H1 (cell line): ENCODE data around the gene TTC21A.

Experiments
- ZNF274 ChIP-seq: IDR thresholded peaks from 2 replicates; pipeline ENCODE4 v1.7.0; 2012; ENCODE audit warnings: low read length, borderline replicate concordance; ENCODE audit errors: extremely low read depth
- TF ChIP-seq, protein P1 (sequence below), 3 experiments: IDR thresholded peaks; 1 replicate in 2 of 3; 2 replicates in 1 of 3; pipeline versions ENCODE4 v1.5.1 to v1.6.1; 2011; ENCODE audit warnings: low read length in 3 of 3, mild to moderate bottlenecking in 3 of 3, inconsistent platforms in 2 of 3, low read depth in 1 of 3, moderate library complexity in 1 of 3; ENCODE audit not compliant: insufficient read depth in 1 of 3; ENCODE audit errors: control extremely low read depth in 1 of 3

DNA sequence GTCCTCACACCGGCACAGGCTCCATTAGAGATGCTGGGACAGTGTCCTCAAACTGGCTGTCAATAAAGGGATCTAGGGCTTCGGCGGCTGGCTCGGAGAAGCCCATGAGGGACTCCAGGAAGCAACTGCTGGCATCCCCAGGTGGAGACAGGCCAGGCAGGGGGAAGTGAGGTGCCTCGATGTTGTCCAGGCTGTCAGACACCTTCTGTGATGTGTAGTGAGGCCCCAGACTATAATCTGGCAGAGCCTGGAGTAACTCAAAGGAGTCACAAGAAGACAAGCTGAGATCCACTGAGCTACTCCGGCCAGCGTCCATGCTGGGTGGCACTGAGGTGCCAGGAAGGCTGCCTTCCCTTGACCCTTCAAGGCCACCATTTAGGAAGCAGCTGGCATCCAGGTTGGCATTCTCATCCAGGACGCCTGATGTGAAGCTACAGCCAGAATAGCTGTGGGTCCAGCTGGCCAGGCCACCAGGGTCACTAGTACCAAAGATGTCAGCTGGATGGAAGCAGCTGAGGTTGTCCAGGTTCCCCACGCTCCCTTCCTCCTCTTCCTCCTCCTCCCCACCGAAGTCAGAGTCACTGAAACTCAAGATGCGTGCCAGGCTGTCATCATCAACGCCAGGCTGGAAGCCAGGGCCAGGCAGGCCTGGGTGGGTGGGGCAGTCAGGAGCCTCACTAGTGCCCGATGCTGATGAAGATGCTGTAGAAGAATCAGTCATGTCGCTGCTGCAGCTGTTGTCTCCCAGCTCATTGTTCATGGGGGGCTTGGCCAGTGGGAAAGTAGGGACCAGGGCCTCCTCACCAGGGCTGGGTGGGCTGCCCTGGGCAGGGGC is 35.8 kb downstream of the TTC21A start:
- TF ChIP-seq, protein P1, sequence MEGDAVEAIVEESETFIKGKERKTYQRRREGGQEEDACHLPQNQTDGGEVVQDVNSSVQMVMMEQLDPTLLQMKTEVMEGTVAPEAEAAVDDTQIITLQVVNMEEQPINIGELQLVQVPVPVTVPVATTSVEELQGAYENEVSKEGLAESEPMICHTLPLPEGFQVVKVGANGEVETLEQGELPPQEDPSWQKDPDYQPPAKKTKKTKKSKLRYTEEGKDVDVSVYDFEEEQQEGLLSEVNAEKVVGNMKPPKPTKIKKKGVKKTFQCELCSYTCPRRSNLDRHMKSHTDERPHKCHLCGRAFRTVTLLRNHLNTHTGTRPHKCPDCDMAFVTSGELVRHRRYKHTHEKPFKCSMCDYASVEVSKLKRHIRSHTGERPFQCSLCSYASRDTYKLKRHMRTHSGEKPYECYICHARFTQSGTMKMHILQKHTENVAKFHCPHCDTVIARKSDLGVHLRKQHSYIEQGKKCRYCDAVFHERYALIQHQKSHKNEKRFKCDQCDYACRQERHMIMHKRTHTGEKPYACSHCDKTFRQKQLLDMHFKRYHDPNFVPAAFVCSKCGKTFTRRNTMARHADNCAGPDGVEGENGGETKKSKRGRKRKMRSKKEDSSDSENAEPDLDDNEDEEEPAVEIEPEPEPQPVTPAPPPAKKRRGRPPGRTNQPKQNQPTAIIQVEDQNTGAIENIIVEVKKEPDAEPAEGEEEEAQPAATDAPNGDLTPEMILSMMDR (IDR thresholded peaks at IDR 0.05; ENCODE audit: control extremely low read depth in 1 of 3, insufficient read depth in 1 of 3, low read depth in 1 of 3, low read length in 3 of 3): no peak
- TF ChIP-seq ZNF274: no peak
